Mesenchymal stem cell (in vitro differentiated cells and primary cell): ENCODE data around the gene CDC42BPB.
A peak's percentile ranks its signal among the peaks of the same experiment; 100 is the strongest.

Experiments used
- DNase-seq: peaks from one replicate; pipeline ENCODE4 v3.0.0-alpha.2; 2013
- H2AFZ ChIP-seq: one replicate; pipeline ENCODE4 v1.6.1; 2013; ENCODE audit warnings: low read depth, mild to moderate bottlenecking, control low read depth, inconsistent platforms, low read length, moderate library complexity
- H2AK5ac ChIP-seq: 2 replicates; pipeline ENCODE4 v1.6.1; 2013; ENCODE audit warnings: low read length, moderate library complexity, mild to moderate bottlenecking, inconsistent platforms; ENCODE audit not compliant: severe bottlenecking
- H2BK120ac ChIP-seq: one replicate; pipeline ENCODE4 v1.6.1; 2013; ENCODE audit warnings: low read depth, mild to moderate bottlenecking, inconsistent platforms, low read length, moderate library complexity
- H2BK12ac ChIP-seq, 2 experiments: one replicate each; pipeline ENCODE4 v1.6.1; 2013; ENCODE audit warnings: inconsistent platforms in 2 of 2, low read length in 2 of 2, mild to moderate bottlenecking in 2 of 2, moderate library complexity in 2 of 2, control low read depth in 1 of 2
- H2BK15ac ChIP-seq: one replicate; pipeline ENCODE4 v1.6.1; 2013; ENCODE audit warnings: mild to moderate bottlenecking, low read depth, inconsistent platforms; ENCODE audit not compliant: poor library complexity, severe bottlenecking
- H2BK5ac ChIP-seq: 2 replicates; pipeline ENCODE4 v1.6.1; 2013; ENCODE audit warnings: low read depth, mild to moderate bottlenecking, low read length, control low read depth, inconsistent platforms; ENCODE audit not compliant: poor library complexity, severe bottlenecking
- H3K14ac ChIP-seq, 2 experiments: one replicate each; pipeline ENCODE4 v1.6.1; 2013; ENCODE audit warnings: inconsistent platforms in 2 of 2, low read length in 2 of 2, control low read depth in 1 of 2, mild to moderate bottlenecking in 1 of 2, moderate library complexity in 1 of 2
- H3K18ac ChIP-seq, 2 experiments: one replicate each; pipeline ENCODE4 v1.6.1; 2013; ENCODE audit warnings: inconsistent platforms in 2 of 2, low read length in 2 of 2, control low read depth in 1 of 2, low read depth in 1 of 2, mild to moderate bottlenecking in 1 of 2
- H3K23ac ChIP-seq, 2 experiments: one replicate each; pipeline ENCODE4 v1.6.1; 2013; ENCODE audit warnings: inconsistent platforms in 2 of 2, low read length in 2 of 2, mild to moderate bottlenecking in 2 of 2, moderate library complexity in 2 of 2, control low read depth in 1 of 2
- H3K27ac ChIP-seq: 2 replicates; pipeline ENCODE4 v1.5.1; 2013; ENCODE audit warnings: mild to moderate bottlenecking, moderate library complexity, low read length, control low read depth, inconsistent platforms; ENCODE audit not compliant: poor library complexity, severe bottlenecking
- H3K27me3 ChIP-seq, 2 experiments: 2 replicates each; pipeline versions ENCODE4 v1.6.1 to v1.7.0; 2013; ENCODE audit warnings: low read length in 2 of 2, mild to moderate bottlenecking in 2 of 2, moderate library complexity in 2 of 2, control low read depth in 1 of 2, inconsistent platforms in 1 of 2; ENCODE audit not compliant: control insufficient read depth in 1 of 2, insufficient read depth in 1 of 2
- H3K36me3 ChIP-seq, 2 experiments: 2 replicates each; pipeline versions ENCODE4 v1.6.1 to v1.7.0; 2013; ENCODE audit warnings: low read length in 2 of 2, control low read depth in 1 of 2, inconsistent platforms in 1 of 2, low read depth in 1 of 2, mild to moderate bottlenecking in 1 of 2; ENCODE audit not compliant: insufficient read depth in 2 of 2, control insufficient read depth in 1 of 2
- H3K4ac ChIP-seq, 2 experiments: one replicate each; pipeline ENCODE4 v1.6.1; 2013; ENCODE audit warnings: inconsistent platforms in 2 of 2, low read length in 2 of 2, mild to moderate bottlenecking in 2 of 2, moderate library complexity in 2 of 2, control low read depth in 1 of 2, low read depth in 1 of 2
- H3K4me1 ChIP-seq: 2 replicates; pipeline ENCODE4 v1.6.1; 2013; ENCODE audit warnings: low read depth, low read length, control low read depth; ENCODE audit not compliant: control insufficient read depth, insufficient read depth
- H3K4me2 ChIP-seq: 2 replicates; pipeline ENCODE4 v1.6.1; 2013; ENCODE audit warnings: low read length, mild to moderate bottlenecking, inconsistent platforms; ENCODE audit not compliant: poor library complexity, severe bottlenecking
- H3K4me3 ChIP-seq, 2 experiments: 2 replicates each; pipeline versions ENCODE4 v1.5.1 to v1.7.0; 2013; ENCODE audit warnings: low read length in 2 of 2, mild to moderate bottlenecking in 2 of 2, control low read depth in 1 of 2, low read depth in 1 of 2; ENCODE audit not compliant: insufficient read depth in 1 of 2
- H3K79me1 ChIP-seq: replicated peaks from 2 replicates; pipeline ENCODE4 v1.6.1; 2013; ENCODE audit warnings: mild to moderate bottlenecking, control low read depth, low read length, inconsistent platforms; ENCODE audit not compliant: poor library complexity, severe bottlenecking
- H3K9ac ChIP-seq: 2 replicates; pipeline ENCODE4 v1.7.0; 2013; ENCODE audit warnings: mild to moderate bottlenecking, low read length, moderate library complexity
- H3K9me3 ChIP-seq: 2 replicates; pipeline ENCODE4 v1.7.0; 2013; ENCODE audit warnings: mild to moderate bottlenecking, low read length; ENCODE audit not compliant: control insufficient read depth
- H4K8ac ChIP-seq: one replicate; pipeline ENCODE4 v1.6.1; 2013; ENCODE audit warnings: inconsistent platforms, mild to moderate bottlenecking, low read length, moderate library complexity
- H4K91ac ChIP-seq: one replicate; pipeline ENCODE4 v1.6.1; 2013; ENCODE audit warnings: mild to moderate bottlenecking, low read length, inconsistent platforms
- WGBS: methylation state at CpG from one replicate; pipeline ENCODE4 v1.1.7; 2013; ENCODE audit warnings: mixed read lengths; 5-methylcytosine and 5-hydroxymethylcytosine counted together

Gene CDC42BPB

DNA sequence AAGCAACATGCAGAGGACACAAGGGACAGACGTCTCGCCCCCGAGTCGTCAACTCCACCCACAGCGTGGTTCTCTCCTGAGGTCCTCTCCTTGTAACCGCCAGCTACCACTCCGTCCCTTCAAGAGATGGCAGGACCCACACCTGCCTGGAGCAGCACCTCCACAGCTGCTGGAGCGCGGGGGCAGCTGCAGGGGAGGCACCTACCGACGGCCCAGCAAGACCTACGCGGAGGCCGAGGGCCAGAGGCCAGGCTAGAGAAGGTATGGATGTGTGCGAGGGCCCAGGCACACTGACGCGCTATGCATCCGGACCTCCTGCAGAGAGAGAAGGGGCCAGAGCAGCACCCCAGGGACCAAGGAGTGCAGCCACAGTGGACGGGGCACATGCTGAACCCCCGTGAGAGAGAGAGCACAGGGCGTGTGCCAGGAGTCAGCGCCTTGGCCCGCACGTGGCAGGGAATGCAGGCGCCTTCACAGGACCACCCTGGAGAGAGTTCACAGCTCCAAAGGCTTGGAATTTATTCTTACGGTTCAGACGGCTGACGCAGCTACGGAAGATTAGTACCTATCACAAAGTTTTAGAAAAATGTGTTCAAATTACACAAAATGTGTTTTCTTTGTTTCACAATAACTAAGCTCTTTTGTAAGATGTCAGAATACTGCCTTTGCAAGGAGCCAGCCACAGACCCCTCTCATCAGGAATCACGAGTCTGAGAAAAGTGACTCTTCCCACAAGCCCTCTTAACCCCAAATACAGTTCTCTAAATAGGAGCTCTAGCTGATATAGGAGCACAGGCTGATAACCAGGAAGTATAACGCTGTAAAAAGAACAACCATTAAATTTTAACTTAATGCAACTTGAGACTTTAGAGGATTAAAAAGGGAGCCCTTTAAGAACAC, 36.8 kb downstream of the CDC42BPB start:
- Histone ChIP-seq H2BK120ac (no peak overlapping the region), H4K91ac (no peak overlapping the region), H3K4ac (no peak overlapping the region), H3K14ac (no peak overlapping the region), H3K27me3 (no peaks in the 10 kb centered on the region), H3K23ac (no peak overlapping the region), H2BK12ac (no peak overlapping the region), H3K9ac (no peak overlapping the region), H2BK5ac (no peak overlapping the region), H3K27ac (no peak overlapping the region), H3K79me1 (peaks cover 3% of the 10 kb centered on the region), H3K18ac (no peak overlapping the region), H3K4me3 (no peak overlapping the region), H3K9me3 (no peaks in the 10 kb centered on the region), H2AK5ac (no peak overlapping the region), H2BK15ac (no peak overlapping the region), H4K8ac (peak overlapping the region; percentile 22), H3K36me3 (peaks cover 11 to 12% of the 10 kb centered on the region in 2 experiments), H3K4me2 (no peak overlapping the region), H2AFZ (no peak overlapping the region), H3K4me1 (peaks cover 48% of the 10 kb centered on the region)
- DNase-seq, result no peak
- 96% methylated on average over 31 of the region's 31 CpGs for WGBS

DNA sequence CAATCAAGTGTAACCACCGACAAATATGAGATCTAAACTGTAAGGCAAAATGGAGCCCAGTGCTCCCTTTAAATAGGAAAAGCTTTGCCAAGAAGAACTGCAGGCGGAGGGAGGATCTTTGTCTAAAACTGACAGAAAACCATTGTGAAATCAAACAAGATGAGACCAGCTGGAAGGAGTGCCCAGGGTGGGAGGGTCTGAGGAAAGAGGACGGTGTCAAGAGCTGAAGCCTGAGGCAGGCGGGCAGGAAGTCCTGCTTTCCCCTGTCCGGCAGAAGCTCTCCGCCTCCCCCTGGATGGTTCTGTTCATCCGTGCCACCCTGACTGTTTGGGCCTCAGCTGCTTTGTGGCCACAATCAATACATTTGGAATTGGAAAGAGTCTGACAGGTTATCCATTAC, 37.5 kb downstream of the CDC42BPB start:
- peaks cover 11 to 12% of the 10 kb centered on the region in 2 experiments for H3K36me3 ChIP-seq
- no peak overlapping the region for H3K27ac ChIP-seq
- H3K14ac ChIP-seq, result no peak overlapping the region
- H2AFZ ChIP-seq, result no peak overlapping the region
- H3K4ac ChIP-seq, result no peak overlapping the region
- peaks cover 3% of the 10 kb centered on the region for H3K79me1 ChIP-seq
- no peak overlapping the region for H3K23ac ChIP-seq
- peaks cover 52% of the 10 kb centered on the region for H3K4me1 ChIP-seq
- H3K4me2 ChIP-seq, result no peak overlapping the region
- WGBS, result 93% methylated on average over 7 of the region's 7 CpGs
- H4K91ac ChIP-seq, result no peak overlapping the region
- H2BK120ac ChIP-seq, result no peak overlapping the region
- H4K8ac ChIP-seq, result no peak overlapping the region
- no peak overlapping the region for H2BK12ac ChIP-seq
- no peak for DNase-seq
- no peak overlapping the region for H3K18ac ChIP-seq
- H2AK5ac ChIP-seq, result no peak overlapping the region
- no peak overlapping the region for H3K4me3 ChIP-seq
- H2BK5ac ChIP-seq, result no peak overlapping the region
- no peaks in the 10 kb centered on the region for H3K27me3 ChIP-seq
- no peak overlapping the region for H2BK15ac ChIP-seq
- H3K9ac ChIP-seq, result no peak overlapping the region
- no peaks in the 10 kb centered on the region for H3K9me3 ChIP-seq

DNA sequence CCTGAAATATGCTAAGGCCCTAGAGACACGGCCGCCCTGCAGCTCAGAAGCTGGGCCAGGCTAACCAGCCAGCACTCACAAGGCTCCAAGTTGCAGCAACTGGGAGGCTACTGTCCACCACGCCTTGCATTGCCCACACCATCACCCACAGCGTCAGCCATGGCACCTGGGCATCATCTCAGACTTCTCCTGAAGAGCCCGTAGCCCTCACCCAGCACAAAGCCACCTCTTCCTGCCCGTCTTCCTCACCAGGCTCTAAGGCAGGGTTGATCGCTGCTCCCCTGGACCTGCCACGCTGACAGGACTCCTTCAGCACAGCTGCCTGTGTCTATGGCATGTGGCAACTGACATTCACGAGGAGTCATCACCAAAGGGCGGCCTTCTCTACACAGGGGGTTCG, 38.1 kb downstream of the CDC42BPB start:
- Histone ChIP-seq H3K36me3 (peaks cover 11 to 12% of the 10 kb centered on the region in 2 experiments), H2AK5ac (no peak overlapping the region), H3K4me1 (peaks cover 56% of the 10 kb centered on the region), H3K23ac (no peak overlapping the region), H3K14ac (peak overlapping the region in 1 of 2 experiments; percentile 39), H2BK12ac (peak overlapping the region in 1 of 2 experiments; percentile 31), H3K9me3 (no peaks in the 10 kb centered on the region), H3K9ac (no peak overlapping the region), H3K18ac (no peak overlapping the region), H4K8ac (peak overlapping the region; percentile 19), H3K4ac (no peak overlapping the region), H3K4me2 (no peak overlapping the region), H3K27me3 (no peaks in the 10 kb centered on the region), H2AFZ (no peak overlapping the region), H2BK120ac (no peak overlapping the region), H3K4me3 (no peak overlapping the region), H3K79me1 (peaks cover 3% of the 10 kb centered on the region), H3K27ac (no peak overlapping the region), H4K91ac (no peak overlapping the region), H2BK15ac (no peak overlapping the region), H2BK5ac (no peak overlapping the region)
- WGBS, result 98% methylated on average over 11 of the region's 11 CpGs
- DNase-seq, result no peak

DNA sequence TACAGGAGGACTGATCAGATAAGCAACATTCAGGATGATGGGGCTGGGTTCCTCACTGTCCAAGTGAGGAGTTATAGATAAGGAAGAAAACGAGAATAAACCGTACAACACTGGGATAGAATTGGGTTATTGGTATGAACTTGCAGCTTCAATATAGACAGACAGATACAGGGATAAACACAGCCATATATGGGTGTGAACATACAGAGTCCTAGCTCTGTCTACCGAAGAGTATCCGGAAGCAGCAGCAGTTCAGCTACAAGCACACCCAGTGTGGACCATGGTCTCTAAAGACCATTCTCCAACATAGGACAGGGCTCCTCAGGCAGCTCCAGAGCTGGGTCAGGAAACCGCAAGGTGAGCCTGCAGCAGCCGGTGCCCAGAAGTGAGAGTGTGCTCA, 40.8 kb downstream of the CDC42BPB start:
- no peak overlapping the region for H3K27ac ChIP-seq
- H3K36me3 ChIP-seq, result peaks cover 15 to 23% of the 10 kb centered on the region in 2 experiments
- H2BK15ac ChIP-seq, result no peak overlapping the region
- no peak for DNase-seq
- H3K23ac ChIP-seq, result no peak overlapping the region
- no peak overlapping the region for H3K14ac ChIP-seq
- peaks cover 50% of the 10 kb centered on the region for H3K4me1 ChIP-seq
- no peaks in the 10 kb centered on the region for H3K9me3 ChIP-seq
- H2BK12ac ChIP-seq, result no peak overlapping the region
- H3K27me3 ChIP-seq, result no peaks in the 10 kb centered on the region
- no peak overlapping the region for H2BK5ac ChIP-seq
- WGBS, result 86% methylated on average over 5 of the region's 6 CpGs
- H3K4me3 ChIP-seq, result no peak overlapping the region
- no peak overlapping the region for H4K8ac ChIP-seq
- H2AK5ac ChIP-seq, result no peak overlapping the region
- H2BK120ac ChIP-seq, result no peak overlapping the region
- H3K9ac ChIP-seq, result no peak overlapping the region
- H3K79me1 ChIP-seq, result peaks cover 3% of the 10 kb centered on the region
- no peak overlapping the region for H3K18ac ChIP-seq
- no peak overlapping the region for H2AFZ ChIP-seq
- no peak overlapping the region for H3K4me2 ChIP-seq
- H4K91ac ChIP-seq, result no peak overlapping the region
- H3K4ac ChIP-seq, result no peak overlapping the region
